GM21423 (cell line): Measurements from ENCODE around the gene ALDH5A1.
"Not testable (repeated sequence)": the region's sequence is repeated elsewhere in the genome, so short reads cannot be mapped to it uniquely, and the experiment has no call there.

ENCODE experiments used
- ATAC-seq: cut with Tn5 transposase; IDR thresholded peaks from one replicate; pipeline ENCODE4 v1.9.1; 2021; ENCODE audit warnings: mild to moderate bottlenecking, moderate library complexity; ENCODE audit not compliant: unreplicated experiment

ALDH5A1 gene

GRCh38 chr6:24484657-24485323, 10.0 kb upstream of the ALDH5A1 start:
- ATAC-seq = no peak

GRCh38 chr6:24486065-24486464, 8.7 kb upstream of the ALDH5A1 start:
- no peak for ATAC-seq

- ATAC-seq = no peak
Observed at GRCh38 chr6:24489470-24489869, 5.3 kb upstream of the ALDH5A1 start, which contains the start of gene GPLD1. GPLD1 (minus strand) TSS chr6:24489578; CDS start chr6:24489511, 67 bp downstream.

- no peak for ATAC-seq
Observed at GRCh38 chr6:24489881-24490280, 4.9 kb upstream of the ALDH5A1 start.

- ATAC-seq = no peak
Observed at GRCh38 chr6:24490948-24491347, 3.8 kb upstream of the ALDH5A1 start.

GRCh38 chr6:24492475-24492874, 2.3 kb upstream of the ALDH5A1 start:
- ATAC-seq = no peak

- ATAC-seq = no peak
Observed at GRCh38 chr6:24493945-24494820, 586 bp upstream of the ALDH5A1 start.

GRCh38 chr6:24497254-24497970, 2.6 kb downstream of the ALDH5A1 start:
- no peak for ATAC-seq

- ATAC-seq = no peak
Observed at GRCh38 chr6:24500683-24501082, 5.9 kb downstream of the ALDH5A1 start.

GRCh38 chr6:24501374-24501773, 6.6 kb downstream of the ALDH5A1 start:
- no peak for ATAC-seq

- no peak for ATAC-seq
Observed at GRCh38 chr6:24501914-24502313, 7.1 kb downstream of the ALDH5A1 start.

GRCh38 chr6:24504287-24504648, 9.5 kb downstream of the ALDH5A1 start:
- ATAC-seq = no peak

- no peak for ATAC-seq
Observed at GRCh38 chr6:24504649-24505586, 10.1 kb downstream of the ALDH5A1 start.

- ATAC-seq = no peak
Observed at GRCh38 chr6:24506814-24507520, 12.2 kb downstream of the ALDH5A1 start.

- not testable (repeated sequence) for ATAC-seq
Observed at GRCh38 chr6:24511976-24512375, 17.2 kb downstream of the ALDH5A1 start.

GRCh38 chr6:24513602-24514001, 18.8 kb downstream of the ALDH5A1 start:
- ATAC-seq = peak; percentile 33

- peak; percentile 66 for ATAC-seq
Observed at GRCh38 chr6:24517659-24518543, 23.1 kb downstream of the ALDH5A1 start.

GRCh38 chr6:24520929-24521546, 26.3 kb downstream of the ALDH5A1 start:
- ATAC-seq = peak; percentile 35
